Colonic mucosa (tissue), 4 donors: ENCODE data around the gene SLMAP. TPM values are rescaled to one million over a fixed set of nuclear protein-coding genes. Genes with fewer than 3 reads are reported as not detected.

Experiments used
- DNase-seq: peaks from one replicate; pipeline ENCODE4 v3.0.0-alpha.2; 2020
- H3K27ac ChIP-seq: fragments of 200-600 bp; one replicate; pipeline ENCODE4 v1.8.0; 2021
- H3K27me3 ChIP-seq: fragments of 200-600 bp; one replicate; pipeline ENCODE4 v1.8.0; 2021
- H3K36me3 ChIP-seq: fragments of 200-600 bp; one replicate; pipeline ENCODE4 v1.8.0; 2021
- H3K4me1 ChIP-seq: fragments of 200-600 bp; one replicate; pipeline ENCODE4 v1.8.0; 2021; ENCODE audit warnings: mild to moderate bottlenecking
- H3K4me3 ChIP-seq: fragments of 200-600 bp; one replicate; pipeline ENCODE4 v1.8.0; 2021
- H3K9ac ChIP-seq, 2 donors: one replicate each; pipeline ENCODE4 v1.7.0; 2013; ENCODE audit warnings: control low read depth in 2 of 2, low read depth in 2 of 2, low read length in 2 of 2
- H3K9me3 ChIP-seq: fragments of 200-600 bp; one replicate; pipeline ENCODE4 v1.8.0; 2021
- CTCF ChIP-seq: fragments of 200-600 bp; IDR thresholded peaks from one replicate; pipeline ENCODE4 v1.8.0; 2022; ENCODE audit warnings: antibody characterized with exemption, mild to moderate bottlenecking
- intact Hi-C: fragments of 100-400 bp; cut with DNase I; formaldehyde crosslinking; loops from one replicate; pipeline ENCODE4 v1.14.1; 2022
- total RNA-seq, 2 donors: library from RNA; stranded (reverse); fragmentation: NEBNext Ultra II Directional in 1 of 2; extraction: Animal tissue kit (Norgen Biotek cat#: 25700) in 1 of 2; gene quantifications; one replicate each; pipeline ENCODE4 v1.2.1, GENCODE V29; 2021
- donor health status: healthy.
- donor health status: DM: no; HTN: no; CAD: no.
- donor health status: DM: no; HTN: no; CAD: no.

The SLMAP gene
- total RNA-seq, 2 donors from 2014 or later = 81.1 to 124 TPM

- Histone ChIP-seq H3K9ac (no peak overlapping the region), H3K4me1 (no peaks in the 10 kb centered on the region), H3K27me3 (no peaks in the 10 kb centered on the region), H3K4me3 (no peak overlapping the region), H3K27ac (peak overlapping the region; percentile 5), H3K36me3 (peaks cover 1% of the 10 kb centered on the region), H3K9me3 (no peaks in the 10 kb centered on the region)
- no peak for DNase-seq
- TF ChIP-seq CTCF = no peak
- intact Hi-C loops = no loop called here
Observed at GRCh38 chr3:57893668-57894067, 137.6 kb downstream of the SLMAP start.

GRCh38 chr3:57896031-57896430 is 139.9 kb downstream of the SLMAP start:
- Histone ChIP-seq H3K9me3 (no peaks in the 10 kb centered on the region), H3K4me3 (no peak overlapping the region), H3K36me3 (peaks cover 5% of the 10 kb centered on the region), H3K27me3 (no peaks in the 10 kb centered on the region), H3K4me1 (no peaks in the 10 kb centered on the region), H3K27ac (no peak overlapping the region), H3K9ac (no peak overlapping the region)
- intact Hi-C loops = no loop called here
- no peak for TF ChIP-seq CTCF
- no peak for DNase-seq

GRCh38 chr3:57896691-57897090 is 140.6 kb downstream of the SLMAP start:
- no peak overlapping the region for H3K4me3 ChIP-seq
- no peak overlapping the region for H3K27ac ChIP-seq
- no peak for DNase-seq
- no peaks in the 10 kb centered on the region for H3K4me1 ChIP-seq
- H3K9ac ChIP-seq = no peak overlapping the region
- H3K36me3 ChIP-seq = peaks cover 5% of the 10 kb centered on the region
- no peaks in the 10 kb centered on the region for H3K27me3 ChIP-seq
- intact Hi-C loops = no loop called here
- TF ChIP-seq CTCF = no peak
- no peaks in the 10 kb centered on the region for H3K9me3 ChIP-seq

- H3K27ac ChIP-seq = no peak overlapping the region
- no peaks in the 10 kb centered on the region for H3K27me3 ChIP-seq
- intact Hi-C loops = no loop called here
- no peak overlapping the region for H3K4me3 ChIP-seq
- H3K9me3 ChIP-seq = no peaks in the 10 kb centered on the region
- no peaks in the 10 kb centered on the region for H3K4me1 ChIP-seq
- H3K9ac ChIP-seq = no peak overlapping the region
- no peak for TF ChIP-seq CTCF
- peaks cover 5% of the 10 kb centered on the region for H3K36me3 ChIP-seq
- DNase-seq = no peak
Observed at GRCh38 chr3:57900786-57901185, 144.7 kb downstream of the SLMAP start.

- intact Hi-C loops = no loop called here
- TF ChIP-seq CTCF = no peak
- H3K4me3 ChIP-seq = no peak overlapping the region
- DNase-seq = no peak
- H3K9ac ChIP-seq = no peak overlapping the region
- no peaks in the 10 kb centered on the region for H3K9me3 ChIP-seq
- no peaks in the 10 kb centered on the region for H3K27me3 ChIP-seq
- no peaks in the 10 kb centered on the region for H3K4me1 ChIP-seq
- H3K27ac ChIP-seq = no peak overlapping the region
- peaks cover 10% of the 10 kb centered on the region for H3K36me3 ChIP-seq
Observed at GRCh38 chr3:57903124-57903890, 147.2 kb downstream of the SLMAP start.
